ENCODE data around the gene CHMP6.
A peak's percentile ranks its signal among the peaks of the same experiment; 100 is the strongest.
"Not testable (repeated sequence)": the region's sequence is repeated elsewhere in the genome, so short reads cannot be mapped to it uniquely, and the experiment has no call there.

The CHMP6 gene

DNA sequence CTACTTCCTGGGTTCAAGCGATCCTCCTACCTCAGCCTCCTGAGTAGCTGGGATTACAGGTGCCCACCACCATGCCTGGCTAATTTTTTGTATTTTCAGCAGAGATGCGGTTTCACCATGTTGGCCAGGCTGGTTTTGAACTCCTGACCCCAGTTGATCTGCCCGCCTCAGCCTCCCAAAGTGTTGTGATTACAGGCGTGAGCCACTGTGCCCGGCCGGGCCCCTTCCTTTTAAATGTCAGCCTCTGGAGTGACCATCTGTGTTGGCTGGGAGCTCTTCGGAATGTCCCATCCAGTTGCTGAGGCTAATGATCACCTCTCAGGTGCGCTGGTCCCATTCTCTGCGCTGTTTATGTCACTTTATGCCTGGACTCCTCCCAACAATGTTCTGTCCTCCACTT is 38.7 kb downstream of the CHMP6 start:
- not testable (repeated sequence) for DNase-seq (ENCODE audit: low spot score)

DNA sequence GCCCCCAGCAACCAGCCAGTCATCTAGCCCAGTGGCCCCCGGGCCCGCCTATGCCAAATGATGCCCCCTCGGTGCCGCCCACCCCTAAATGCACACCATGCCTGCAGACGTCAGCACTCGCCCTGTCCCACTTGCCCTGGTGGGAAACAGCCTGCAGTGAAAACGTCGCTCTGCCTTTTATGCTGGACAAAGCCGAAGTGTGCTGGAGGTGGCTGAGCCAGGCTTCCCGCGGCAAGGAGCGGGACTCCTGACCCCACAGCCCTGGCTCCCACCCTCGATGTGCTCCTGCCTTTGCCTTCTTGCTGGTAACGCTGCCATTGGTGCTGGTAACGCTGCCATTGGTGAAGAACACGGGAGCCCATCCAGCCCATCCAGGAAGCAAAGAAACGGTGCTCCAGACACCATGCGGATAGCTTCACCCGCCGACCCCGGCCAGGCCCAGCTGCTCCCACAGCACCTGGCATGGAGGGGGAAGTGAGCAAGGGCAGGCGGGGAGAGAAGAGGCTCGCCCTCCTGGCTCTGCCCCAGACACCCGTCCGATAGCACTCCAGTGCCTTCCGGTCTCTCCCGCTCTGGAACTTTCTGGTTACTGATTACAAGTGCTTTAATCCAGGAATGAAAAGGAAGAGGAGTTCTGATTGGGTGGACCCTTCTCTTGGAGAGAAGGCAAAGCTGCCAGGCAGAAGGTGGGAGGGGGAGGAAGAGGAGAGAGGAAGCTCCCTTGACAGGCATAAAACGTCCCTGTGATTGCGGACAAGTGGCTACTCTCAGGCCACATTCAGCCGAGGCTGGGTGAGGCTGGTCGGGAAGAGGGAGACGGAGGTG is 39.3 kb downstream of the CHMP6 start:
- no peak for DNase-seq (ENCODE audit: low spot score)

DNA sequence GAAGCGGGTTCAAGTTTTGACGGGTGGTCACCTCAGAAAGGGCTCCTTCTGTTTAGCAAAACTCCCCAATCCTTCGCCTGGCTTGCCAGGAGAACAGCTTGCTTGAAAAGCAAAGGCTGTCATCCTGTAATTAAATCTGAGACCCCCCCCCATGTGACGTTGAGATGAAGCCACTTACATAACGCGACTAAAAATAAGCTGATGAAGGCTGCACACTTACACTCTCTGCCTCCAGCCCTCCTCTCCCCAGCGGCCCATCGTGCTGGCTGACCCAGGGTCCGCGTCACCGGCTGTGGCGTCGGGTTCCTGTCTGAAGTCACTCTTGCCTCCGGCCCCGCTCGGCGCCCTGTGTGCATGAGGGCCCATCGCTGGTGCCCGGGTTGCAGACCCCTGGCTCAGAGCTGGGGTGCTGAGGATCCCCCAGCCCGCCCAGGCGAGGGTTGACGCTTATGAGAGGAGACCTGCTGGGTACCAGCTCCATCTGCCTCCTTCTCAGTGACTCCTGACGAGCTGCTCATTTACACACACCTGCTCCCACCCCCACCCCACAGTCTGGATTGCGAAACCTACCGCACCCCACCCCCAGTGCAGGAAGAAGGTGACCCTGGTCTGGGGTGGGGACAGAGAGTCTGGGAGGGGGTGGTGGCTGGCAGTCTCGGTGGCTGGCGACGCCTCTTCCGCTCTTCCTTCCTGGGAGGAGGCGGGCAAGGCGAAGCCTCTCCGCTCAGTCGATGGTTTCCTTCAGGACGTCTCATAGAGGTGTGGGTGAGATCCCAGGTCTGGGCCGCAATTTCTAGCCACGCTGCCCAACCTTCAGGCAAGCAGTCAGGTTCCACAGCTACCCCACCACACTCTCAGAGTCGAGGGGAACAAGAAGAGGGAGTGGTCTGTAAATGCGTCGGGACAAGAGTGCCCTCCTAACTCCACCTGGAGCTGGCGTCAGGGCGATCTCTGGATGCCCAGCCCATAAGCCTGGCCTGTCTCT is 40.2 kb downstream of the CHMP6 start:
- no peak for DNase-seq (ENCODE audit: low spot score)

DNA sequence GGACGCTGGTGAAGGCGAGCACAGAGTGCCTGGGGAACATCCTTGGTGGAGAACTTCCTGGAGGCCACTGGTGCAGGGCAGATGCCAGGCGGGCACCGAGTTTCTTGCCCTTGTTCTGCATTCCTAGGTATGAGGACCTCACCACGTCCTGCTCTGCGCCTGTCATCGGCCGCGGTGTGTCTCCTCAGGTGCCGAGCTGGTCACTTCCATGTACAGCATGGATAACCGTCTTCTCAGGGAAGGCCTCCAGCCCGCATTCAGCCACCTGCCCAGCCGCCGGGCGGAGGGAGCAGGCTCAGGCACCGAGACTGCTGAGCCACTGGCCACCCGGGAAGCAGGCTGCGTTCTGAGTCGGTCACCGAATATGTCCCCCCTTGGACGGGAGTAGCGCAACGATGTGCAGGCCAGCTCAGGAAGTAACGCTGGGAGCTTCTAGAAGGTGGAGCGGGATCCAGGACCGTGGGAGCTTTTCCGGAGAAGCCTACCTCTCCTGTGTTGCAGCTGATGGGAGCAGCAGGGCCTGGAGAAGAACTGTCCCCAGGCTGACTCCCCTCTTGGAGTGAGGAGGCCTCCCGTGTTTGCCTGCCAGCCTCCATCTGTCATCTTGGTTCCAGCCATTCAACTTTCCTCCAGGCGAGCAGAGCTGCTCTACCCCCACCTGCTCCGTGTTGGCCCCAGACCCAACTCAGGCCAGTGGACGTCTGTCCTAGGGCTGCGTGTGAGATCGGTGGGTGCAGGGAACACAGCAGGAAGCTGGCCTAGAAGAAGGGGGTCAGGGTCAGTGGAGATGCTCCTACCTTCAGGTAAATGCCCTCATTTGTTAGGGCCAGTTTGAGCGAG is 41.2 kb downstream of the CHMP6 start:
- DNase-seq (ENCODE audit: low spot score) = no peak

DNA sequence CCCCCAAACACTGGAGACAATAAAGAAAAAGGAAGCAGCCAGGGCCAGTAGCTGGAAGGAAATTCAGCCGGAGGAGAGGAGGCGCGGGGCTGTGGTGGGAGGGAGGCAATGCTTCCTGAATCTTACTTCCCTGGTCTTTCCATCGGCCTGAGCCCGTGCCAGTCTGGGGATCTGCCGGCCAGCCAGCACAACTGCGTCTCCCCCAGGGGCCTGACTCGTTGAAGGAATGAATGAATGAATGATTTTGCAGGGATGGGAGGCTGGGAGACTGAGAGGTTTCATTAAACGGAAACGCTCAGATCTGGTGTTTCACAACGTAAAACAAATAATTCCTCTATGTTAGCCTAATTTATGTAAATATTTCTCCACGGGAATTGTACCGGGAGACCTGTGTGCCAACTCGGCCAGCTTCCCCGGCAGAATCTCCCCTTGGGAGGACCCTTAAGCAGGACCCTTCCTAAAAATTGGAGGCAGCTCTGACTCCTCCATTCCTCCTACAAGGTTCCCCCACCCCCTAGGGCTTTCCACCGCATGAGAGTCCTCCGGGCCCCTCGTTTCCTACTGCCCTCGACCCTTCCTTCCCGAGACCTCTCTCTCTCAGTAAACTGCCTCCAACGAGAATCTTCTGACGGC is 42.0 kb downstream of the CHMP6 start:
- no peak for DNase-seq (ENCODE audit: low spot score)

DNA sequence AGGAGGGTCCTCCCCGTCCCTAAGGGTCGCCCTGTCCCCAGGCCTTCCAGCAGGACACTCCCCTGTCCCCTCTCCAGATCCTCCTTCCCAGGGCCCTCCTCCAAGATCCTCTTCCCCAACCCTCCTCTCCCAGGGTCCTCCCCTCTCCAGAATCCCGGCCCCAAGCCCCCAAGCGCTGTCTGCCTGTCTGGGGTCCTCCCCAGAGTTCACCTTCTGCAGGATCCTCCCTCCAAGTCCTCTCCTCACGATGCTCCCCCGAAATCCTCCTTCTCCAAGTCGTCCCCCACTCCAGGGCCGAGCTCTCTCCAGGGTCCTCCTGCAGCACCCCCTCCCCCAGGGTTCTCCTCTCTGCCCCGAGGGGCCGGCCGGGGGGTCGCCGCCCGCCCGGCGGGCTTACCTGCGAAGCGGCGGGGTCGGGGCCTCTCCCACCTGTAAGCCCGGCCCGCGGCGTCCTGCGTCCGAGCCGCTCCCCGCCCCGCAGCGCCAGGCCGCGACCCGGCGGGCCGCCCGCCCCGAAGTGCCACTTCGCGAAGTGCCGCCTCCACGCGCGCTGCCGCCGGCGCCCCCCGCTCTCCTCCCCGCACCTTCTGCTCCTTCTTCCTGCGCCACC is 42.6 kb downstream of the CHMP6 start:
- DNase-seq (ENCODE audit: low spot score) = no peak

DNA sequence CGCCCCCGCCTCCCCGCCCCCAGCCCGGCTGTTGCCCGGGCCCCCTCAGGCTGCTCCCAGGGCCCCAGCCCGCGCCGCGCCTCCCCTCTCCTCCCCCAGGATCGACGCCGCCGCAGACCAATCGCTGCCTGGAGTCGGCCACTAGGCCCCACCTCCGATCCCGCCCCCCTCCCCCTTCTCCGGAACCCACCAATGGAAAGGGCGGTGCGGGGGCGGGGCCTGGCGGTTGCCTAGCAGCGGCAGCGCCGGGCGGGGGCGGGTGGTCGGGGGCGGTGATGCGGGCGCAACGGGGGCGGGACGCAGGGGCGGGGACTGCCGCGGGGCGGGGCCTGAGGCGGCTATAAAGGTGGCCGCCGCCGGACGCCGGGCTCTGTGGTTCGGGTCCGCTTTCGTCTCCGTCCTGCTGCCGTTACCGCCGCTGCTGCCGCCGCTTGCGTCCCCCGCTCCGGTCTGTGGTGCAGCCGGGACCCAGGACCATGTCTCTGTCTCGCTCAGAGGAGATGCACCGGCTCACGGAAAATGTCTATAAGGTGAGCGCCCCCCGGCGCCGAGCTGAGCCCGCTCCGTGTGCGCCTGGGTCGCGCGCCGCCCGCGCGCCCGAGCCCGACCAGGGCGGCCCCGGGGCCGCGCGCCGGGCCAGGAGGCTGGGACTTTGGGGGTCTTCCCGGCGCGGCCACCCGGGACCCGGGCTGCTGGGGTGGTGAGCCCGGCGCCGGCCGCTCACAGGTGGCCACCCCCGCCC is 43.3 kb downstream of the CHMP6 start, which contains the start of gene BAIAP2:
TSS of gene BAIAP2 (plus strand) at position 373 of the 742 bp plus-strand sequence. CDS start at position 477, 104 bp downstream.
- DNase-seq (ENCODE audit: low spot score) = peak; percentile 97

DNA sequence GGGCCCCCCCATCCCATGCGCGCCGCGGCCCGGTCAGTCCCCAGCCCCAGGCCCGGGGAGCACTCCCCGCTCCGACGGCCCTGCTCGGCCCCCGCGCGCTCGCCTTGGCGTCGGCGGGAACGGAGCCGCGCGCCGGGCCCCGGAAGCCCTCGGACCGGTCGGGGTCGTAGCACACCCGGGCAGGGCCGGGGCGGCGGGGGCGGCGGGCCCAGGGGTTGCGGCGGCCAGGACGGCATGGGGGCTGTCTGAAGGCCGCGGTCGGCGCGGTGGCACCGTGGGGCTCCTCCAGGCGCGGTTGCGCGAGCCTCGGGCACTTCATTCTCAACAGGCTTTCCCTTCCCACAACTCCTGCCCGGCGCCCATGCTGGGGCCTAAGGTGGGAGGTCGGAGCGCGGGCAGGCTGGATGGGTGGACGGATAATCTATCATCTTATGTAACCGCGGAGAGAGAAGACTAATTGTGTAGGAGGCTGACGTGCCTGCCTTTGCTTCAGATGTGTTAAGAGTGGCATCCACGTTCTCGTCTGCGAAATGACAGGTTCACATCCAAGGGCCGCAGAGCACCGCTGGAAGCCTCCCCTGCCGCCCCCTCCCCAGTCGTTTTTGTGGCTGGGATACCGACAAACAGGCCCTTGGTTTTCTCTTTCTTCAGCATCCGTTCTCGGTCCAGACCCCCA is 44.0 kb downstream of the CHMP6 start:
- DNase-seq (ENCODE audit: low spot score) = no peak

DNA sequence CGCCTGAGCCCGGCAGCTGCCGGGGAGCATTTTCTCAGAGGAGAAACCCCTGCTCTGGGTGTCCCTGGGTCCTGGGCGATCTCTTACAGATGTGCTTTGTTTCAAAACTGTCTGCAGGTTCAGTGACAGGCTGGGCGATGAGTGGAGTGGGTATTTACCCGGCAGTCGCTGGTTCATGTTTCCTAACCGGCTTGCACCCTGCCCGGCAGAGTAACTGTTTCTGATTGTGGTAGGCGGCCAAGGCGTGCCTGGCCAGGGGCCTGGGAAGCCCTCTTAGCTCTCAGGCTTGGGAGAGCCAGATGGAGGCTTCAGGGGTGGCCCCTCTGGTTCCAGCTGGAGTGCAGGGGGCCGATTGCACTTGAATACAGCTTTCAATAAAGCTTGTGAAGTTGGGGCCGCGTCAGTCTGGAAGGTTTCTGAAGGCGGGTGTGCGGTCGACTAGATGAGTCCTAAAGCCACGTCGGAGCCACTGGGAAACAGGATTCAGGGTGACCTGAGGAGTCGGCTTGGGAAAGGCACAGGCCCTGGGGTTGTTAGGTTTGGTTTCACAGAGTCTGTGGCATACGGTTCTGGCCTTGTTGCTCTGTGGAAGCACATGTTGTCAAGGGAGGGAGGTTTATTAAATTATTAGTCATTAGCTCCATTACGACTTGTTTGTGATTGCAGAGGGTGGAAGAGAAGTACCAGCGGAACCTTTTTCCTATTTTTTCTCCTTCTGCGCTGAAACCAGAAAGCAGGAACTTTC is 44.7 kb downstream of the CHMP6 start:
- DNase-seq (ENCODE audit: low spot score) = no peak

DNA sequence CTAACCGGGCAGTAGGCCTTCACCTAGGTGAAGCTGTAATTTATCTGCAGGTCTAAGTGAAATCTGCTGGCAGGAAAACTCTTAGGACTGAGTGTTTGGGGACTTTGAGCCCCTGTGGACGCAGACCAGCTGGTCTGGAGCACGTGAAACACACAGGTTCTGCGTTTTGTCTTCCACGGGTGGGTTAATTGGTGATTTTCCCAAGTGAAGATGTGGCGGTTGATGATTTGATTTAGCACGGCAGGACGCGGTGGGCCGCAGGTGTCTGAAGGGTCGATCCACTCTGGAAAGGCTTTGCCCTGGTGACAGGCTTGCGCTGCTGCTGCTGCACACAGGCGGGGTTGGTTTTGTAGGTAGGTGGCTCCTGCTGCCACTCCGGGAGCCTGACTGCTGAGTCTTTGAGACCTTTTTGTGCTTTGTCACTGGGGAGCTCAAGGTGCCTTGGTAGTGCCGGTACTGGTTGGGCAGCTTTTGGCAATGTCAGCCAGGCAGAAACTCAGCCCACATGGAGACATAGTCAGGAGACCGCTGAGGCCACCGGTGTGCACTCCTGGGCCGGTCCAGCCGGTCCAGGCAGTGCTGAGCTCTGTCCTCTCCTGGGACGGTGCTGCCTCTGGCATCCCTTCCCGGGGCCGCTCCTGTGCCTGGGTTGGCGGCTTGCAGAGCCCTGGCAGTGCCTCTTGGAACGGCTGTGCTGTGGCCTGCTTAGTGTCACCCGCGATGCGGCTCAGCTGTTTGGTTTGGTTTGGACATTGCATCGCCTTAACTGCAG is 45.6 kb downstream of the CHMP6 start:
- DNase-seq (ENCODE audit: low spot score) = no peak

DNA sequence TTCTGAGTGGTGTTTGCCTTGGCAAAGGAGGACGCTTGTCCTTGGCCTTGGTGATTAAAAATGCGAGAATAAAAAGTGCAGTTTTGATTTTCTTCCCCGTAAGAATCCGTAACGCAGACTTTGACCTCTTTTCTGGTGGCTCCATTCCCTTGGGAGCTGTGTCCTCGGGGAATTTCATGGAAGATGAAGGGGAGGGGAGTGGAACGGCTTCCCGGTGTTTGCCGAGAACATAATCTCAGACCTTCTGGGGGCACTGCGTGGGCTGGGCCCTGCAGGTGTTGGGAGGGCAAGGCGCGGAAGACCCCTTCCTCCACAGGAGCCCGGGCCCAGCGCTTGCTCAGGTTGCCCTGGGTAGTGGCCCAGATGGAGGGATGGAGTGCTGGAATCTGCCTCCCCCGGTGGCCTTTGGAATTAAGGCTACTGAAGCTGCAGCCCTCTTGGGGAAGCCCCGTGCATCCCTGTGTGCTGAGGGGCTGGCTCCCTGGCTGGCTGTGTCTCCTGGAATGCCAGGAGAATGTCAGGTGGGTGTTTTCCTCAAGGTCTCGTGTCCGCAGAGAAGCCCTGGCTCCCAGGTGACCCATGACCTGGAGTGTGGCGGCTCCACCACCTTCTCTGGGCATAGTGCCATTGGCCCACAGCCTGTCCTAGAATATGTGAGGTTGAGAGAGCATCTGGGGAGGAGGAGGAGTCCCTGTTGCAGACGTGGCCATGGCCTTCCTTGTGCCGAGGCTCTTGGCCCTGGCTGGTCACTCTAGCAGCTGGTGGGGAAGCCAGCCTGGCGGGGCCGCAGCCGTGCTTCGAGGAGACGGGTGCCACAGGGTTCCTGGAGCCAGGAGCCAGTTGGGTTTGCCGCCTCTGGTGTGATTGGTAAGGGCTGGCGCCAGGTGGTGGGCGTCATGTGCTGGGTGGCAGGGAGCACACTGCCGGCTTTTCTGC is 46.4 kb downstream of the CHMP6 start:
- DNase-seq (ENCODE audit: low spot score) = no peak

DNA sequence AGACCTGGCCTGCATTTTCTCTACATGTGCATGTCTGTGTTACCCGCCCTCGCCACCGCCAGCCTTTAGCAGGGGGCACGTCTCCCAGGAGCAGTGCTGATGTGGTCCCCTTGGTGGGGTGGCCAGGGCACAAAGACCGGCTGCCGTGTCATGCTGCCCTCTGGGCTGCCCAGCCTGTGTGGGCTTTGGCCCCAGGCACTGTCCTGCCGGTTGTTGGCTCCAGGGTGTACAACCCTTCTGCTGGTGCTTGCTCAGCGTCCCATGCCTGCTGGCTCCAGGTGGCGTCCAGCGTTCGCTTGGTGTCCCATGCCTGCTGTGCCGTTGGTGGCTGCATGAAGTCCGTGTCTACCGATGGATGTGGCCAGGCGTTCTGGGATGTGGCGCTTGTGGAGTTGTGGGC is 47.5 kb downstream of the CHMP6 start:
- DNase-seq (ENCODE audit: low spot score) = no peak

DNA sequence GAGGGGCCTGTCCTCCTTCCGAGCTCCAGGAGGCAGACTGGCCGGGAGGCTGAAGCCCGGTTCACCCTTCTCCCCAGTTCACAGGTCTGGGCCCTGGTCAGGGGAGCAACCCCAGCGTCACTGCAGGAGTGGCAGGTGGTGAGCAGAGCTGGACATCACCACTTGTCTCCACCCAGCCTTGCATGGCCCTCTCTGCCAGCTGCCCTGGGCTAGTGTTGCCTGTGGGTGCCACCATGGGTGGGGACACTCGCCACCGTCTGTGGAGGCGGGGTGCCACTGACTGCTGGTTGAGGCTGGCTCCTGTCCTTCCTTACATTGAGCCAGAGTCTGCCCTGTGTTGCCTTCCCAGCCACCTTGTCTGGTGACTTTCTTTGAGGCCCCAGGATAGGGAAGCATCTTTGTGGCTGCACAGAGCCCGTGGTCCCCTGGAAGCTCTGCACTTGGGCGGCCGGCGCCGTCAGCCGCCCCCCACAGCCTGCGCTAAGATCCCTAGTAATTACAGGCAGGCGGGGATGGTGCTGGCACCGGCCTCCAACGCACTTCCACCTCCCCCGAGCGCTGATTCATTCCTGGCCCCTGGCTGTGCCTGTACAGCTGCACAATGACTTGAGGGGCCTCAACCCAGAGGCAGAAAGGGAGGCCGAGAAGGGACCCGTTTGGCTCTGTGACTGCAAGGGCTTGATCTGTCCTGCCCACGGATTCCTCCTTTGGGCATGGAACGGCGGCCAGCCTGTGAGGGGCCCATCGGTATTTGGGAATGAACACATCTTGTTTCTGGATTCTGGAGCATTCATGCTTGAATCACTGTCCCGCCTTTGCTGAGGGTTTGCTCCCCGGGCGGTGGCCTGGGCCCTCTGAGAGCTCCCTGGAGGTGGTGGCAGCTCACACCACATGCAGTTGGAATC is 48.5 kb downstream of the CHMP6 start:
- no peak for DNase-seq (ENCODE audit: low spot score)

DNA sequence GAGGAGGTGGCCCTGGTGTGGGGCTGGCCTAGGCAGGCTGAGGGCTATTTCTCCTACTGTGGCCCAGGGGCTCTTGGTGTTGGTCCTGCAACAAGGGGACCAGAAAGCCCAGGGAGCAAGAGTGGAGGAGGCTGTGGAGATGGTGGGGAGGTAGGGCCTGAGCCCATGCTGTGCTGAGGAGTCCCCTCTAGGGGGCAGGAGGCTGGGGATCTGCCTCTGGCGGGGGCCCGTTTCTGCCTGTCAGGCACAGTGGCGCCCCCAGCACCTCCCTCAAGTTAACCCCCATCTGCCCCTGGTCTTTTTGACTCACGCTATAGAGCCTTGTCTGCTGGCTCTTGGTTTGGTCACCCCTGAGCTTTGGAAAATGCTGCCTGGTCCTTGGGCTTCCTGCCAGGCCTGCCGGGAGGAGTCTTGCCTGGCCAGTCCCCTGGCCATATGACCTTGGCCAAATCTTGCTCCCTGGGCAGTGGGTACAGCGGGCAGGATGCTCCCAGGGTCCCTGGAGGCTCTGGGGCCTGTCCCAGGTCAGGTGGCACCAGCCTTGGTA is 49.2 kb downstream of the CHMP6 start:
- no peak for DNase-seq (ENCODE audit: low spot score)

DNA sequence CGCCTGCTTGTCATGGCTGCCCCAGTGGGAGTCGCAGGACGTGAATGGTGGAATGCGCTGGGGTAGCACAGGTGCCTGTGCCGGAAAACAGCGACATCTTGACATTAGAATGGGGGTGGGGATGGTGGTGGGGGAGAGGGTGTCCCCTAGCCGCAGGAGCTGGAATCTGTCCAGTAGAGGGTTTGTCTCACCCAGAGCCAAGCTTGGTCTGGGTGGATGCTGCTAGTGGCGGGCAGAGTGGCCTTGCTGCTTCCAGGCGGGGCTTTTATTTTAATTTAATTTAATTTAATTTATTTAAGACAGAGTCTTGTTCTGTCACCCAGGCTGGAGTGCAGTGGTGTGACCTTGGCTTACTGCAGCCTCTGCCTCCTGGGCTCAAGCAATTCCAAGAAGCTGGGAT is 51.0 kb downstream of the CHMP6 start:
- DNase-seq (ENCODE audit: low spot score) = no peak

DNA sequence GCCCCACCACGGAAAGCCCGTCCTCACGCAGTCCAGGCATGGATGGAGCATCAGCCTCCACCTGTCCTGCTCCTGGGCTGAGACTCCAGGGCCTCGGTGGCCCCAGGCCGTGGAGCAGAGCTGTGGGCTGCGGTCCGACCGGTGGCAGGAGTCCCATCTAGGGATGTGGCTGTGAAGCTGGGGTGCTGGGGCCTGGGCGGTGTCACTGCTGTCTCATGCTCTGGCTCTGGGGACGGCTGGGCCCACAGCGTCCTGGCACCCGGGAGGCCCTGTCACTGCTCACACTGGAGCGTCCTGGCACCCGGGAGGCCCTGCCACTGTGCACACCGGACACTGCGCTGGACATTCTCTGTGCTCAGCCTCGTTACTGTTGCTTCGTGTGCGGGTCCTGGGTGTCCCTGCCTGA is 51.7 kb downstream of the CHMP6 start:
- no peak for DNase-seq (ENCODE audit: low spot score)
